H1 (cell line): ENCODE measurements around the gene ABHD2. TPM values are rescaled to one million over a fixed set of nuclear protein-coding genes. Genes with fewer than 3 reads are reported as not detected.

ENCODE experiments used
- polyA plus RNA-seq, 7 experiments: library from polyadenylated mRNA; depleted of rRNA in 3 of 7; stranded (reverse) in 5 of 7; unstranded in 2 of 7; fragments of >200 nt in 5 of 7; fragments of 200-250 nt in 2 of 7; gene quantifications; 1 replicate in 5 of 7; 2 replicates in 1 of 7; 4 replicates in 1 of 7; pipeline versions ENCODE4 v1.2.1 to v1.2.3, GENCODE V29; 2011 to 2013; ENCODE audit warnings: missing spikeins in 2 of 7, mixed read lengths in 2 of 7
- total RNA-seq: library from RNA; stranded (reverse); fragmentation: NEBNext Ultra II Directional; extraction: Animal tissue kit (Norgen Biotek cat#: 25700); gene quantifications from 2 replicates; pipeline ENCODE4 v1.2.1, GENCODE V29; 2021
- TF ChIP-seq, protein P1 (sequence below): IDR thresholded peaks from 2 replicates; pipeline ENCODE4 v1.6.1; 2012; ENCODE audit warnings: low read length, inconsistent platforms

ABHD2 gene
- total and polyA plus RNA-seq, 2 of the 8 experiments (the other 6 are each of a cell fraction or from before 2014, with no cell fraction given) = 9.1 to 23.7 TPM

DNA sequence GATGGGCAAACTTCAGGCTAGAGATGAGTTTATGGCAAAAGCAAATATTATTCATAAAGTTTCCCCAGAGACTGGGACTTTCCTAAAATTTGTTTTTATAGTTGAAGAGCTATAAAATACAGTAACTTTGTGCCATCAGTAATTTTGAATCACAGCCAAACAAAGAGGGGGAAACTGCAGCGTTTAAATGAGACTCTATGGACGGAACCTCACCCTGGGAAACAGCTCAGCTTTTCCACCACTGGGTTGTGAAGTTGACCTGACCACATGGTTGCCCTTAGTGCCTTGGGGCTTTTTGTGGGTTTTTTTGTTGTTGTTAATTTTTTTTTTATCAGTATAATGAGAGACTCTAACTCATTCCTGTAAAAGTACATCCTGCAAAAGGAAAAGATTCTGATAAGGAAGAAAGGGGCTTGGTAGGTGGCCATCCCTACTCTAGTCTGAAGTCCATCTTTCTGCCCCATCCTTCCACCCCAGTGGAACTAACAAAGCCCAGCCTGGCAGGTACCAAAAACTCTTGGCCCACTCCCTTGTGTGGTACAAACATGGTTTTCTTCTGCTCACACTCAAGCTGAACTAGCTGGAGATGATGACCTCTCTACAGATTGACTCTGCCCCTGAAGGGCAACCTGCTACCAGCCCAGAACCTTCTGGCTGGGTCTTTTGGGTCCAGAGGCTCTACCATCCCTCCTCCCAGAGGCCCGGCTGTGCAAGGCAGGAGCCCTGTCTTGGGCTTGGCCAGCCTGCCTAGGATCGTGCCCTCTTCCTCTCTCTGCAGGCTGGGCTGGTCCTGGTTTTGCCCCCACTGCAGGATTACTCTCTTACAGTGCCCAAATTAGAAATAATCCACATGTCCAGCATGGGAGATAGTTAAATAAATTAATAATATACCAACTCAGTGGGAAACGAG is 92.0 kb downstream of the ABHD2 start (continued):
- TF ChIP-seq, protein P1, sequence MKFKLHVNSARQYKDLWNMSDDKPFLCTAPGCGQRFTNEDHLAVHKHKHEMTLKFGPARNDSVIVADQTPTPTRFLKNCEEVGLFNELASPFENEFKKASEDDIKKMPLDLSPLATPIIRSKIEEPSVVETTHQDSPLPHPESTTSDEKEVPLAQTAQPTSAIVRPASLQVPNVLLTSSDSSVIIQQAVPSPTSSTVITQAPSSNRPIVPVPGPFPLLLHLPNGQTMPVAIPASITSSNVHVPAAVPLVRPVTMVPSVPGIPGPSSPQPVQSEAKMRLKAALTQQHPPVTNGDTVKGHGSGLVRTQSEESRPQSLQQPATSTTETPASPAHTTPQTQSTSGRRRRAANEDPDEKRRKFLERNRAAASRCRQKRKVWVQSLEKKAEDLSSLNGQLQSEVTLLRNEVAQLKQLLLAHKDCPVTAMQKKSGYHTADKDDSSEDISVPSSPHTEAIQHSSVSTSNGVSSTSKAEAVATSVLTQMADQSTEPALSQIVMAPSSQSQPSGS = no peak
